GM21367 (cell line): ENCODE data around the gene TPK1.
A peak's percentile ranks its signal among the peaks of the same experiment; 100 is the strongest.
"Not testable (repeated sequence)": the region's sequence is repeated elsewhere in the genome, so short reads cannot be mapped to it uniquely, and the experiment has no call there.

Experiments
- ATAC-seq: cut with Tn5 transposase; IDR thresholded peaks from one replicate; pipeline ENCODE4 v1.9.1; 2021; ENCODE audit not compliant: unreplicated experiment

The TPK1 gene

DNA sequence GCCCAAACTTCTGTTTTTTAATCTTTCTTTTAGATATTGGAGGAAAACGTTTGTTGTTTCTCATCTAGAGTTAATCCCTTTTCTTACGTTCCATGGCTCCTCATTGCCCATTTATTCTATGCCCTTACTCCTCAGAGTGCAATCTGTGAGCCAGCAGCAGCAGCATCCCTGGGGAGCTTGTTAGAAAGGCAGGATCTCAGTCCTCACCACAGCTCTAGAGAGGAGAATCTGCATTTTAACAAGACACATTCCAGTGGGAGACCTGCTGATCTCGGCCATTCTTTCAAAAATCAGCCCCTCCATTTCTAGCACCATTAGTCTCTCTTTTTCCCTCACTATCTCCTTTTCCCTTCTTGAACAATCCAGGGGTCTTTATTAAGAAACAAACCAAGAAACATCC is 348.0 kb downstream of the TPK1 start:
- no peak for ATAC-seq

DNA sequence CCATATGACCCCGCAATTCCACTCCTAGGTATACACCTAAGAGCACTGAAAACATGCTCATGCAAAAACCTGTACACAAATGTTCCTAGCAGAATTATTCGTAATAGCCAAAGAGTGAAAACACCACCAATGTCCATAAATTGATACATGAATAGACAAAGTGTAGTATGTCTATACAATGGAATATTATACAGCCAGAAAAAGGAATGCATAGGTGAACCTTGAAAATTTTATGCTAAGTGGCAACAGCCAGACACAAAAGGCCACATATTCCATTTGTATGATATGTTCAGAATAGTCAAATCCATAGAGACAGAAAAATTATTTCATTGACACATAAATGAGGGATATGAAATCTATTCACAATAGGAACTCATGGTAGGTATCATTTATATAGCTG is 351.4 kb downstream of the TPK1 start:
- no peak for ATAC-seq

DNA sequence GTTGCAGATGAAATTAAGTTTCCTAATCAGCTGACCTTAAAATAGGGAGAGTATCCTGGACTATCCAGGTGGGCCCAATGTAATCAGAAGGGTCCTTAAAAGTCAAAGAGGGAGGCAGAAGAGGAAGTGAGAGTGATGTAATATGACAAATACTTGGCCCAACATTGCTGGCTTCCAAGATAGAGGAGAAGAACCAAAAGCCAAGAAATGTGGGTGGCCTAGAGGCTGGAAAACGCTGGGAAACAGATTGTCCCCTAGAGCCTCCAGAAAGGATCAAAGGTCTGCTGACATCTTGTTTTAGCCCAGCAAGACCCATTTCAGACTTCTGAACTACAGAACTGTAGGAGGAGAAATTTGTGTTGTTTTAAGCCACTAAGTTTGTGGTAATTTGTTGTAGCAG is 352.7 kb downstream of the TPK1 start:
- ATAC-seq, result no peak

DNA sequence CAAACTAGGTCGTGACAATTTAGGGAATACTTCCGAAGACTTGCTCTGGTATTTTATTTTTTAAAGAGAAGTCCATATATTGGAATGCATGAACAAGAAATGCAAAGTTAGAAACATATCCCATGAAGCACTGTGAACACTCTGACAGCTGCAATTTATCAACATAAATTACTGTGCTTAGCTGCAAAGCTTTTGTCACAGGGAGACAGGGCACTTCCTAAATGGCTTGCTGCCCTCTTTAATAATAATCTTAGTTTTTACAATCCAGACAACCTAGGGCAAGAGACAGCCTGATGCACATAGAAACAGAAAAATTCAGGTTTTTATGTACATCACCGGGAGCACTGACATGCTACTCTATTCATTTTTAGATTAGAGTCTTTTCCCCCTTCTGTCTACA is 354.0 kb downstream of the TPK1 start:
- no peak for ATAC-seq

DNA sequence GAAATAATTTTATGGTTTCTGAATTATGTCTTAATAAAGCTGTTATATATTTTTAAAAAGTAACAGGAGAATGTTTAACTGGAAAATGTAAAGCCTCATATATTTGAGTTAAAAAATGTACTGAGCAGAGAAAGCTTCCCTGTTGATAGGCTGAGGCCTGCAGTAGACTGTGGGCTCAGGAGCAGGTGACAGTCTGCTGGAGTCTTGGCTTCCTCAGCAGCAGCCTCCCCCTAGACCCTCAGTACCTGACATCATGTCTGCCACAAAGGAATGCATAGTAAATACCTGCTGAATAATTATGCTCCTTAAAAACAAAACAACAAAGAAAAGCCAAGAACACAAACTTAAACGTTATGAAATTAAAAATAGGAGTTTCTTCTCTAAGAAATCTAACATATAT is 358.5 kb downstream of the TPK1 start:
- ATAC-seq, result no peak

DNA sequence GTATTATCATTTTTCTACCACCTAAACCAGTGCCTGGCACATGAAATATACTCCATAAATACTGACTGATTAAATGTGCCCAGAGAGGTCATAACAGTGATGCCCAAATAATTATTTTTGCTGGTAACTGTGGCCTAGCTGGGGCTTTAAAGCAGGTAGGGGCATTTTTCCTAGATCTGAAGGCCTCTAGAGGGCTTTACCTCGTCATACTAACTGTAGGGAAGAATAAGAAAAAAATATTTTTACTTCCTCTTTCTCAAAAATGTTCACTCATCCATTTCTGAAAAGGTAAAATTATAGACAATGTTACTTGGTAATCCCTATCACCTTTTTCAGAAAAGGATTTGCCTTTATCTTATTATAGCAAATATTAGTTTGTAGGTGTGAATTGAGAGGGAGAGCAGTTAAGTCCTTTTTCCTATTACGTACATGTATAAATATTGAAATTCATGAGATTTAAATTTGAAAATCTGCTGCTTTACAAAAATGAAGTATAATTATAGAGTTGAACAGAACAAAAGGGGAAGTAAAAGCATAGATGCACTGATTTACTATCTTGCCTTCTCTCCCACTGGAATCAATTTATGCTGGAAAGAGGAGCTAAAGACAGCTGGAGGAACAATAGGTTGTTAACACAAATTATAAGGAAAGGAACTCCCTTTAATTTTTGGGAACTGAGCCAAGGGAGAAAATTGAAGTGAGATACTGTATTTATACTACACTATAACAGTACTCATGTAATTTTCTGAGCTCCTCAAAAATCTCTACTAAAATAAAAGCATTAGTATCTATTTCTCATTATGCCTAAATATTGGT is 360.8 kb downstream of the TPK1 start:
- ATAC-seq, result no peak

- no peak for ATAC-seq
Observed at GRCh38 chr7:144474363-144474762, 361.5 kb downstream of the TPK1 start.

- no peak for ATAC-seq
Observed at GRCh38 chr7:144473908-144474307, 361.9 kb downstream of the TPK1 start.

DNA sequence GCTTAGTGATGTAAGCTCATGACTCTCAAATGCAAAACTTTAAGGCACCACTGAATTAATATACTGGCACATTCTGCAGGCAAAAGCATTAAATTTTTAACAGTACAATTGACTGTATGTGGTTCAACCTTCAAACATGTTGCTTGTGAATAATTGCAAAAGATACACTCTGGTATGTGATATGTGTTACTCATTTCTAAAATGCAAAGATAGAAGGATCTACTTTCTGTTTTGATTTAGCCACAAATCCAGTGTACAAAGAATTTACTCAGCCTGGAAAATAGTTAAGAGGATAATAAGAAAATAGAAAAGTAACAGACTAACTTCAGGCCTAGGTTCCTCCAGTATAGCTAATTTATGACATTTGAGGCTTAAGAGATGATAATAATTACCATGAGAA is 365.8 kb downstream of the TPK1 start:
- no peak for ATAC-seq

DNA sequence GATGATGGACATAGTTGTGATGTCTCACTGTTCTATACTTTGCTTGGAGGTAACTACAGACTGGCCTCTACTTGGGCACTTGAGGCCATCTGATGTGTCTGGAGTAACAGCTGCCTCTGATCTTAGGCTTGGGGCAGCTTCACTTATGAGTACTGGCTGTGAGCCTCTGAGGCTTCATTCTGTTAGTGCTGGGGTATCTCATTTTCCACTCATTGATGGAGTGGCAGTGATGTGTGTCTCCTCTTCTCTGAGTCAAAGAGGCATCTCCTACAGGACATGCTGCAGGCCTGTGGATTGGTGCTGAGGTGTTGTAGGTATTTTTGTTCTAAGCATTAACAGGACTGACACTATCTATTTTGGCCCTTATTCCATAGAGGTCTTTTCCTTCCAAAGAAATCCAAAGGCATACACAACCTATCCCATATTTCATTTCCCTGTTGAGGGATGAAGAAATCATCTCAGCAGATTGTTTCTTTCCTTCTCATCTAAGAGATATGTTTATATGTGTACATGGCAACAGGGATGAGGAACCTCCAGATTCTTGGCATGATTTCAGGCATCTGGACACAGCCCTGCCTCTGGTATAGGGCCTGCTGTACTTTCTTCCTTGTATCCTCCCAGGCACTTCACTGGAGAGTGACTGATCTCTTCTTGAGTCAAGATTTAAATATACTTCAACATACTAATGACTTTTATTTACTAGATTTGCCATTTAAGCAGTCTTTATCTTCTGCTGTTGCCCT is 366.7 kb downstream of the TPK1 start:
- no peak for ATAC-seq

GRCh38 chr7:144459635-144460034 is 376.2 kb downstream of the TPK1 start:
- no peak for ATAC-seq

DNA sequence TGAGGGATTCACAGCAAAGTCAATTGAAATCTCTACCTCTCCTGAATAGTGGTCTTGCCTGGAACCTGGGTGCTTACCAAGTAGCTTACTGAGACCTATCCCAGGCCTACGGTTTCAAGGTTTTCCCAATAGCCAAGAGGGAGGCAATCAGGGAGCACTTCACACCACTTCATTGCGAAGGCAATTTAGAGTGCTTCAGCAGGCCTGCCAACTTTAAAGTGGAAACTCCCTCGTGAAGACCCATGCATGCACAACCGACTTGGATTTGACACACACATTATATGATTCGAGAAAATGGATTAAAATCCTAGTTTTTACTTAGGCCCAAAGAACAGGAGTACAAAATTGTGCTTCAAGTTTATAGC is 380.8 kb downstream of the TPK1 start:
- ATAC-seq, result no peak

GRCh38 chr7:144454256-144455039 is 381.4 kb downstream of the TPK1 start:
- ATAC-seq, result no peak

DNA sequence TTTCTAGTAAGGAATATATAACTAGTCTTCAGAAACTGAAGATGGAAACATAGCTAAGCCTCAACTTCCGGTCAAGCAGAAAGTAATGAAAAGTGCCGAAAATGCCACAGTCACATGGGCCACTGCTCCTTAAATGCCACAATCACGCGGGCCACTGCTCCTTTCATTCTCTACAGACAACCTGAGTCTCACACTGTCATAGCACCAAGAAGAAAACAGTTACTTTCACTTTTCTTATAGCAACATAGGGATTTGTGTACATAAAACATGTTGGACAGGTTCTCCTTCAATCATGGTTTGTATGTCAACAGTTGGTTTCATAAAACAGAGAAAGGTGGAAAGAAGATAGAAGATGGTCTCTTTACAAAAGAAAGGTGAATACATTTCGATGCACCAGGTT is 383.8 kb downstream of the TPK1 start:
- peak; percentile 49 for ATAC-seq

GRCh38 chr7:144445590-144445989 is 390.3 kb downstream of the TPK1 start:
- no peak for ATAC-seq

DNA sequence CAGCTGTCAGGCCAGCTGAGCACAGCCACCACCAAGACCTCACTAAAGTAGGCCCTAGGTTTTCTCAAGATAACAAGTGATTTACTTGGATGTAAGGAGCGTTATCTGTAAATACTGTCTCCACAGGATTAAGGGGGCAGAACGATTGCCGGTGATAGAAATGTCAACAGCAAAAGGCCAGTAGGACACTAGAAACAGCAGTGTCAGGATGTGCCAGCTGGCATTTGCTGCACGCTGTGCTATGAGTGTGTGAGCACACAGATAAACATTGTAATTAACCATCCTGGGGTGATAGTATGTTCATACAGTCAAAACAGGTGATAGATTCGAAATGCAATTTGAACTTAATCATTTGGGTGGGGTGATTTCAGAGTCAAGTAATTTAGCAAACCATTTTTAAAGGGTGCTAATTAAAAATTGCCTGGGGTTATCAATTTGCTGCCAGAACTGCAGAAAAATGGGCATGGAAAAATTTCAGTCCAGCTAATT is 396.1 kb downstream of the TPK1 start:
- no peak for ATAC-seq

GRCh38 chr7:144438759-144439158 is 397.1 kb downstream of the TPK1 start:
- ATAC-seq, result no peak

GRCh38 chr7:144437370-144438191 is 398.3 kb downstream of the TPK1 start:
- peak; percentile 74 for ATAC-seq

DNA sequence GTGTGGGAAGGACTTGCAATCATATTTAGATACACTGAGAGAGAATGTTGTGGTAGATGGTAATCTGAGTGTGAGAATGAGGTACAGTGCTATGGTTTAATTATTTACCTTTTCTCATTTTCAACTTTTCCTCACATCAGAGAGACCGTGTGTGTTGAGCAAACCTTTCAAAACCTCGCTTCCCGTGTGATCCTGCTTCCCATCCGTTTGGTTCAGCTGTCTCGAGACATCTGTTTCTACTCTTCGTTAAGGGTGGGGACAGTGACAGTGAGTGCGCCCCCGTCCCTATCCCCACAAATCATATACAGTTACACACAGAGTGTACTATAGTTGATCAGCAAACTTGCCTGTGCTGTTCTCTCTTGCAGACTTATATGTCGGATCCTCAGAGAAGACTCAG is 399.4 kb downstream of the TPK1 start:
- ATAC-seq, result no peak

- ATAC-seq, result no peak
Observed at GRCh38 chr7:144428431-144428830, 407.4 kb downstream of the TPK1 start.

GRCh38 chr7:144427539-144427938 is 408.3 kb downstream of the TPK1 start:
- not testable (repeated sequence) for ATAC-seq
